Endodermal cell (in vitro differentiated cells): ENCODE data around the gene FCHSD1. TPM values are rescaled to one million over a fixed set of nuclear protein-coding genes. Genes with fewer than 3 reads are reported as not detected.
A peak's percentile ranks its signal among the peaks of the same experiment; 100 is the strongest.
"Not testable (repeated sequence)": the region's sequence is repeated elsewhere in the genome, so short reads cannot be mapped to it uniquely, and the experiment has no call there.

Experiments used
- DNase-seq: peaks from one replicate; pipeline ENCODE4 v3.0.0-alpha.2; 2017
- H3K27ac ChIP-seq: 2 replicates; pipeline ENCODE4 v1.5.1; 2013; ENCODE audit warnings: mild to moderate bottlenecking, low read depth, low read length, moderate library complexity
- H3K27me3 ChIP-seq: 2 replicates; pipeline ENCODE4 v1.6.1; 2013; ENCODE audit warnings: mild to moderate bottlenecking, low read length, moderate library complexity; ENCODE audit not compliant: insufficient read depth, control insufficient read depth, poor library complexity, severe bottlenecking
- H3K36me3 ChIP-seq: 2 replicates; pipeline ENCODE4 v1.7.0; 2013; ENCODE audit warnings: mild to moderate bottlenecking, low read length, moderate library complexity; ENCODE audit not compliant: control insufficient read depth, insufficient read depth
- H3K4me1 ChIP-seq: one replicate; pipeline ENCODE4 v1.7.0; 2013; ENCODE audit warnings: low read length; ENCODE audit not compliant: control insufficient read depth, insufficient read depth
- H3K4me3 ChIP-seq: 2 replicates; pipeline ENCODE4 v1.5.1; 2013; ENCODE audit warnings: mild to moderate bottlenecking, low read length, moderate library complexity
- H3K9ac ChIP-seq: 2 replicates; pipeline ENCODE4 v1.6.1; 2013; ENCODE audit warnings: mild to moderate bottlenecking, low read length, moderate library complexity; ENCODE audit not compliant: poor library complexity, severe bottlenecking; ENCODE audit errors: extremely low read depth
- H3K9me3 ChIP-seq: 2 replicates; pipeline ENCODE4 v1.6.1; 2013; ENCODE audit warnings: mild to moderate bottlenecking, low read length, moderate library complexity; ENCODE audit not compliant: control insufficient read depth
- H3K27ac Mint-ChIP-seq: 2 replicates; pipeline ENCODE4 v1.8.0; 2020; ENCODE audit warnings: mixed read lengths
- H3K27me3 Mint-ChIP-seq: 2 replicates; pipeline ENCODE4 v1.8.0; 2021; ENCODE audit warnings: mild to moderate bottlenecking, mixed read lengths; ENCODE audit not compliant: insufficient read depth
- H3K36me3 Mint-ChIP-seq: 2 replicates; pipeline ENCODE4 v1.8.0; 2020; ENCODE audit warnings: low read depth, mixed read lengths
- H3K4me1 Mint-ChIP-seq: 2 replicates; pipeline ENCODE4 v1.8.0; 2020; ENCODE audit warnings: mixed read lengths
- H3K4me3 Mint-ChIP-seq: 2 replicates; pipeline ENCODE4 v1.8.0; 2020; ENCODE audit warnings: mild to moderate bottlenecking, moderate library complexity, mixed read lengths
- H3K9me3 Mint-ChIP-seq: 2 replicates; pipeline ENCODE4 v1.8.0; 2020; ENCODE audit warnings: mild to moderate bottlenecking, mixed read lengths
- WGBS, 2 experiments: methylation state at CpG; one replicate each; pipeline versions ENCODE4 v1.1.5 to v1.1.7; 2013; ENCODE audit warnings: missing lambda C conversion rate in 2 of 2, mixed read lengths in 1 of 2; ENCODE audit not compliant: insufficient coverage in 1 of 2, insufficient read length in 1 of 2; 5-methylcytosine and 5-hydroxymethylcytosine counted together
- total RNA-seq, 2 donors: library from RNA; stranded (reverse); fragmentation: NEBNext Ultra II Directional in 1 of 2; extraction: Animal tissue kit (Norgen Biotek cat#: 25700) in 1 of 2; gene quantifications; 2 replicates in 1 of 2; 3 replicates in 1 of 2; pipeline ENCODE4 v1.2.1, GENCODE V29; 2021
- TF ChIP-seq, protein P1 (sequence below): fragments of 200-600 bp; sonication (generic); conservative IDR thresholded peaks from 2 replicates; pipeline ENCODE4 v1.5.0; 2021; ENCODE audit warnings: antibody characterized with exemption, mild to moderate bottlenecking

The FCHSD1 gene
- total RNA-seq, 2 donors from 2014 or later = 34.8 to 41.7 TPM

- H3K9me3 Mint-ChIP-seq = no peaks in the 10 kb centered on the region
- no peaks in the 10 kb centered on the region for H3K27me3 Mint-ChIP-seq
- peaks cover 43% of the 10 kb centered on the region for H3K4me1 Mint-ChIP-seq
- no peaks in the 10 kb centered on the region for H3K9me3 ChIP-seq
- H3K4me1 ChIP-seq = peaks cover 9% of the 10 kb centered on the region
- H3K27ac ChIP-seq = no peak overlapping the region
- WGBS, 2 experiments = 86 to 89% methylated on average over 4 to 9 of the region's 9 CpGs
- no peaks in the 10 kb centered on the region for H3K27me3 ChIP-seq
- DNase-seq = no peak
- H3K36me3 ChIP-seq = peaks cover 23% of the 10 kb centered on the region
- no peak overlapping the region for H3K9ac ChIP-seq
- H3K4me3 Mint-ChIP-seq = peak overlapping the region; percentile 94
- peaks cover 9% of the 10 kb centered on the region for H3K36me3 Mint-ChIP-seq
- H3K4me3 ChIP-seq = peak overlapping the region; percentile 83
- TF ChIP-seq, protein P1, sequence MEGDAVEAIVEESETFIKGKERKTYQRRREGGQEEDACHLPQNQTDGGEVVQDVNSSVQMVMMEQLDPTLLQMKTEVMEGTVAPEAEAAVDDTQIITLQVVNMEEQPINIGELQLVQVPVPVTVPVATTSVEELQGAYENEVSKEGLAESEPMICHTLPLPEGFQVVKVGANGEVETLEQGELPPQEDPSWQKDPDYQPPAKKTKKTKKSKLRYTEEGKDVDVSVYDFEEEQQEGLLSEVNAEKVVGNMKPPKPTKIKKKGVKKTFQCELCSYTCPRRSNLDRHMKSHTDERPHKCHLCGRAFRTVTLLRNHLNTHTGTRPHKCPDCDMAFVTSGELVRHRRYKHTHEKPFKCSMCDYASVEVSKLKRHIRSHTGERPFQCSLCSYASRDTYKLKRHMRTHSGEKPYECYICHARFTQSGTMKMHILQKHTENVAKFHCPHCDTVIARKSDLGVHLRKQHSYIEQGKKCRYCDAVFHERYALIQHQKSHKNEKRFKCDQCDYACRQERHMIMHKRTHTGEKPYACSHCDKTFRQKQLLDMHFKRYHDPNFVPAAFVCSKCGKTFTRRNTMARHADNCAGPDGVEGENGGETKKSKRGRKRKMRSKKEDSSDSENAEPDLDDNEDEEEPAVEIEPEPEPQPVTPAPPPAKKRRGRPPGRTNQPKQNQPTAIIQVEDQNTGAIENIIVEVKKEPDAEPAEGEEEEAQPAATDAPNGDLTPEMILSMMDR = no peak
- peak overlapping the region; percentile 79 for H3K27ac Mint-ChIP-seq
These were observed 35.1 kb downstream of the FCHSD1 start for GRCh38 chr5:141615991-141616720.

- H3K27me3 Mint-ChIP-seq = no peaks in the 10 kb centered on the region
- H3K4me3 Mint-ChIP-seq = no peak overlapping the region
- no peak for DNase-seq
- H3K4me1 Mint-ChIP-seq = peaks cover 48% of the 10 kb centered on the region
- H3K9me3 Mint-ChIP-seq = no peaks in the 10 kb centered on the region
- Histone ChIP-seq H3K9ac (no peak overlapping the region), H3K36me3 (peaks cover 16% of the 10 kb centered on the region), H3K4me1 (peaks cover 9% of the 10 kb centered on the region), H3K9me3 (no peaks in the 10 kb centered on the region), H3K27ac (no peak overlapping the region), H3K27me3 (no peaks in the 10 kb centered on the region), H3K4me3 (peak overlapping the region; percentile 30)
- H3K36me3 Mint-ChIP-seq = peaks cover 18% of the 10 kb centered on the region
- no peak overlapping the region for H3K27ac Mint-ChIP-seq
- TF ChIP-seq, protein P1 = peak; percentile 16
These were observed 37.9 kb downstream of the FCHSD1 start for GRCh38 chr5:141613344-141613743.

GRCh38 chr5:141611289-141611688 lies 39.9 kb downstream of the FCHSD1 start:
- Mint-ChIP-seq H3K4me1 (peaks cover 33% of the 10 kb centered on the region), H3K36me3 (peaks cover 18% of the 10 kb centered on the region), H3K9me3 (no peaks in the 10 kb centered on the region), H3K4me3 (no peak overlapping the region), H3K27me3 (no peaks in the 10 kb centered on the region), H3K27ac (peak overlapping the region; percentile 30)
- DNase-seq = no peak
- WGBS, 2 experiments = 91 to 97% methylated on average over 3 of the region's 3 CpGs
- no peak overlapping the region for H3K27ac ChIP-seq
- peaks cover 24% of the 10 kb centered on the region for H3K36me3 ChIP-seq
- TF ChIP-seq, protein P1 = no peak
- no peak overlapping the region for H3K9ac ChIP-seq
- no peak overlapping the region for H3K4me3 ChIP-seq
- no peaks in the 10 kb centered on the region for H3K27me3 ChIP-seq
- peaks cover 9% of the 10 kb centered on the region for H3K4me1 ChIP-seq
- no peaks in the 10 kb centered on the region for H3K9me3 ChIP-seq

DNA sequence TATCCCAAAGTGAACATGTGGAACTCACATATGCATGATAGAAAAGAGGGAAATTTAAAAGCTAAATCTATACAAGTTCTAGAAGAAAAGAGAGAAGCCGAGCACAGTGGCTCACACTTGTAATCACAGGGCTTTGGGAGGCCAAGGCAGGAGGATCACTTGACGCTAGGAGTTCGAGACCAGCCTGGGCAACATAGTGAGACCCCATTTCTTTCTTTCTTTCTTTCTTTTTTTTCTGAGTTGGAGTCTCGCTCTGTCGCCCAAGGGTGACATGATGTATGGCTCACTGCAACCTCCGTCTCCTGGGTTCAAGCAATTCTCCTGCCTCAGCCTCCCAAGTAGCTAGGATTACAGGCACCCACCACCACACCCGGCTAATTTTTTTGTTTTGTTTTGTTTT lies 41.3 kb downstream of the FCHSD1 start:
- H3K4me3 Mint-ChIP-seq, H3K9ac ChIP-seq, H3K4me1 ChIP-seq, H3K27ac Mint-ChIP-seq, H3K27me3 ChIP-seq, H3K27ac ChIP-seq, H3K9me3 ChIP-seq, DNase-seq, H3K4me3 ChIP-seq, H3K27me3 Mint-ChIP-seq, H3K9me3 Mint-ChIP-seq: not testable (repeated sequence)
- Mint-ChIP-seq H3K4me1 (peaks cover 36% of the 10 kb centered on the region), H3K36me3 (peaks cover 13% of the 10 kb centered on the region)
- WGBS, 2 experiments = 90 to 94% methylated on average over 3 to 7 of the region's 7 CpGs
- H3K36me3 ChIP-seq = peaks cover 19% of the 10 kb centered on the region
